KOPT-K1 (cell line): ENCODE data around the gene NPW.
"Not testable (repeated sequence)": the region's sequence is repeated elsewhere in the genome, so short reads cannot be mapped to it uniquely, and the experiment has no call there.

Experiments
- H3K27ac ChIP-seq: fragments of 200-600 bp; sonication (generic); 2 replicates; pipeline ENCODE4 v1.5.1; 2016; ENCODE audit warnings: antibody characterized with exemption, mild to moderate bottlenecking, low read depth, low read length; ENCODE audit not compliant: poor library complexity, severe bottlenecking
- H3K36me3 ChIP-seq: fragments of 200-600 bp; sonication (generic); 2 replicates; pipeline ENCODE4 v1.5.1; 2017; ENCODE audit warnings: antibody characterized with exemption, mild to moderate bottlenecking, low read length, moderate library complexity; ENCODE audit not compliant: insufficient read depth
- H3K9me3 ChIP-seq: fragments of 200-600 bp; sonication (generic); 2 replicates; pipeline ENCODE4 v1.5.1; 2017; ENCODE audit warnings: antibody characterized with exemption, low read length, mild to moderate bottlenecking; ENCODE audit not compliant: insufficient read depth, poor library complexity, severe bottlenecking

NPW gene

GRCh38 chr16:2004795-2005517 is 14.6 kb upstream of the NPW start:
- Histone ChIP-seq H3K36me3 (peaks cover 67% of the 10 kb centered on the region), H3K27ac (no peak overlapping the region), H3K9me3 (no peaks in the 10 kb centered on the region)

GRCh38 chr16:2005646-2006045 is 13.9 kb upstream of the NPW start:
- Histone ChIP-seq H3K9me3 (no peaks in the 10 kb centered on the region), H3K27ac (no peak overlapping the region), H3K36me3 (peaks cover 60% of the 10 kb centered on the region)

GRCh38 chr16:2006317-2006716 is 13.3 kb upstream of the NPW start:
- no peak overlapping the region for H3K27ac ChIP-seq
- H3K36me3 ChIP-seq: peaks cover 53% of the 10 kb centered on the region
- no peaks in the 10 kb centered on the region for H3K9me3 ChIP-seq

- H3K36me3 ChIP-seq: peaks cover 44% of the 10 kb centered on the region; the same call in 1 of the 2 replicates
Measured at GRCh38 chr16:2007081-2007836, 12.3 kb upstream of the NPW start.

GRCh38 chr16:2008009-2008526 is 11.5 kb upstream of the NPW start:
- peaks cover 36% of the 10 kb centered on the region; the same call in 1 of the 2 replicates for H3K36me3 ChIP-seq
- no peaks in the 10 kb centered on the region for H3K9me3 ChIP-seq
- H3K27ac ChIP-seq: peak overlapping the region; percentile 68

More at GRCh38 chr16:2007081-2007836, 12.3 kb upstream of the NPW start:
- H3K9me3 ChIP-seq: no peaks in the 10 kb centered on the region
- H3K27ac ChIP-seq: peak overlapping the region; percentile 68

GRCh38 chr16:2008631-2009163 is 10.9 kb upstream of the NPW start:
- H3K36me3 ChIP-seq: peaks cover 29% of the 10 kb centered on the region; the same call in 1 of the 2 replicates
- H3K9me3 ChIP-seq: no peaks in the 10 kb centered on the region
- peak overlapping the region; percentile 68 for H3K27ac ChIP-seq

- Histone ChIP-seq H3K9me3 (no peaks in the 10 kb centered on the region), H3K36me3 (peaks cover 26% of the 10 kb centered on the region; the same call in 1 of the 2 replicates), H3K27ac (peak overlapping the region; percentile 68)
Measured at GRCh38 chr16:2009164-2009711, 10.3 kb upstream of the NPW start.

GRCh38 chr16:2009791-2010510 is 9.6 kb upstream of the NPW start, which contains the start of gene ZNF598:
ZNF598 (minus strand) TSS chr16:2009821.
- Histone ChIP-seq H3K36me3 (peaks cover 21% of the 10 kb centered on the region; the same call in 1 of the 2 replicates), H3K27ac (peak within 1 kb of the TSS; percentile 68), H3K9me3 (no peaks in the 10 kb centered on the region)

- H3K36me3 ChIP-seq, H3K27ac ChIP-seq, H3K9me3 ChIP-seq: not testable (repeated sequence)
Measured at GRCh38 chr16:2011726-2012125, 7.9 kb upstream of the NPW start.

GRCh38 chr16:2013527-2013926 is 6.1 kb upstream of the NPW start:
- no peaks in the 10 kb centered on the region for H3K36me3 ChIP-seq
- H3K27ac ChIP-seq: no peak overlapping the region
- no peaks in the 10 kb centered on the region for H3K9me3 ChIP-seq

GRCh38 chr16:2015117-2015946 is 4.3 kb upstream of the NPW start:
- H3K27ac ChIP-seq: no peak overlapping the region
- no peaks in the 10 kb centered on the region for H3K9me3 ChIP-seq
- H3K36me3 ChIP-seq: no peaks in the 10 kb centered on the region

GRCh38 chr16:2015947-2016208 is 3.7 kb upstream of the NPW start:
- no peaks in the 10 kb centered on the region for H3K36me3 ChIP-seq
- H3K9me3 ChIP-seq: no peaks in the 10 kb centered on the region
- no peak overlapping the region for H3K27ac ChIP-seq

GRCh38 chr16:2016407-2016922 is 3.1 kb upstream of the NPW start:
- H3K9me3 ChIP-seq: no peaks in the 10 kb centered on the region
- no peak overlapping the region for H3K27ac ChIP-seq
- H3K36me3 ChIP-seq: no peaks in the 10 kb centered on the region
